HuH-7.5 (cell line): ENCODE results near the gene ART1.
"Not testable (repeated sequence)": the region's sequence is repeated elsewhere in the genome, so short reads cannot be mapped to it uniquely, and the experiment has no call there.

ENCODE experiments used
- DNase-seq: peaks from one replicate; pipeline ENCODE4 v3.0.0; 2011; ENCODE audit warnings: low spot score

The ART1 gene, protein sequence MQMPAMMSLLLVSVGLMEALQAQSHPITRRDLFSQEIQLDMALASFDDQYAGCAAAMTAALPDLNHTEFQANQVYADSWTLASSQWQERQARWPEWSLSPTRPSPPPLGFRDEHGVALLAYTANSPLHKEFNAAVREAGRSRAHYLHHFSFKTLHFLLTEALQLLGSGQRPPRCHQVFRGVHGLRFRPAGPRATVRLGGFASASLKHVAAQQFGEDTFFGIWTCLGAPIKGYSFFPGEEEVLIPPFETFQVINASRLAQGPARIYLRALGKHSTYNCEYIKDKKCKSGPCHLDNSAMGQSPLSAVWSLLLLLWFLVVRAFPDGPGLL

GRCh38 chr11:3644817-3645235 lies at the start of gene ART1:
Gene ART1 (plus strand): TSS chr11:3645128. CDS start chr11:3659214, 14,086 bp downstream.
- DNase-seq, result no peak

DNA sequence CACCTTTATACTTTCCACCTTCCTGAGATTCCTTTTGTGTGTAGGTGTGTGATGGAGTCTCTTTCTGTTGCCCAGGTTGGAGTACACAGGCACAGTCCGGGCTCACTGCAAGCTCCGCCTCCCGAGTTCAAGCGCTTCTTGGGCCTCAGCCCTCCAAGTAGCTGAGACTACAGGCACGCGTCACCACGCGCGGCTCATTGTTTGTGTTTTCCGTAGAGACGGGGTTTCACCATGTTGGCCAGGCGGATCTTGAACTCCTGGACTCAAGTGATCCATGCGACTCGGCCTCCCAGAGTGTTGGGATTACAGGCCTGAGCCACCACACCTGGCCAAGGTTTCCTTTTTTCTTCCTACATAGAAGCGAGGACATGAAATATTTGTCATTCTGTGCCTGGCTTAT lies 47.2 kb upstream of the ART1 start:
- not testable (repeated sequence) for DNase-seq

- DNase-seq, result not testable (repeated sequence)
Observed at GRCh38 chr11:3600201-3600600, 44.7 kb upstream of the ART1 start.

DNA sequence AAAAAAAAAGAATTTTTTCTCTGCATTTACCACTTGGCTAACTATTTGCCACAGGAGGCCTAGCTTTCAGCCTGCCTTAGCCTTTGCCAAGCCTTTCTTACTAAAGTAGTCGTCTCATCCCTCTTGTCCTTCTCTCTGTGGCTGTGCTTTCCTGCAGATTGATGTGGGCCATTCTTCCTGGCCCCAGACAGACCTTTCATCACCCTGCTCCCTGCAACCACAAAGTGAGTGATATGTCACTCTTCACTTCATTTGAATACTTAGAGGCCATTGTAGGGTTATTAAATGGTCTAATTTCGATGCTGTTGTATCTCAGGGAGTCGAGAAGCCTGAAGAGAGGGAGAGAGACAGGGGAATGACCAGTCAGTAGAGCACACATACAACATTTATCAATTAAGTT lies 40.8 kb upstream of the ART1 start:
- no peak for DNase-seq

DNA sequence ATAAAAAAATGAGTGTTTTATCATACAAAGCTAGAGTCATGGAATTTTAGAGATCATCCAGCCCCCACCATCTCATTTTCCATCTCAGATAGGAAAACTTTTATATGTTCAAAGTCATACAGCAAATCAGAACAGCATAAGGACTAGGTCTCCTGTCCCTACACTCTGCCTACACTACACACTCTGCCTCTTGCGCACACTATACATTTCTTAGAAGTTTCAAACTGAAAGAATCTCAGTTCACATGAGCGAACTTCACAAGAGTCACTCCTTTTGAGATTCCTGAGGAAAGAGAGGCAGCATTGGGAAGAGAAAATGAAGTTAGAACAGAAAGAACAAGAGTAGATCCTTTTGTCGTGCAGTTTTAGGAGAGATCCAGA lies 39.7 kb upstream of the ART1 start:
- no peak for DNase-seq

GRCh38 chr11:3605771-3606203 lies 39.1 kb upstream of the ART1 start:
- no peak for DNase-seq

- DNase-seq, result no peak
Observed at GRCh38 chr11:3609416-3610265, 35.3 kb upstream of the ART1 start.

- no peak for DNase-seq
Observed at GRCh38 chr11:3610846-3611245, 34.1 kb upstream of the ART1 start.

DNA sequence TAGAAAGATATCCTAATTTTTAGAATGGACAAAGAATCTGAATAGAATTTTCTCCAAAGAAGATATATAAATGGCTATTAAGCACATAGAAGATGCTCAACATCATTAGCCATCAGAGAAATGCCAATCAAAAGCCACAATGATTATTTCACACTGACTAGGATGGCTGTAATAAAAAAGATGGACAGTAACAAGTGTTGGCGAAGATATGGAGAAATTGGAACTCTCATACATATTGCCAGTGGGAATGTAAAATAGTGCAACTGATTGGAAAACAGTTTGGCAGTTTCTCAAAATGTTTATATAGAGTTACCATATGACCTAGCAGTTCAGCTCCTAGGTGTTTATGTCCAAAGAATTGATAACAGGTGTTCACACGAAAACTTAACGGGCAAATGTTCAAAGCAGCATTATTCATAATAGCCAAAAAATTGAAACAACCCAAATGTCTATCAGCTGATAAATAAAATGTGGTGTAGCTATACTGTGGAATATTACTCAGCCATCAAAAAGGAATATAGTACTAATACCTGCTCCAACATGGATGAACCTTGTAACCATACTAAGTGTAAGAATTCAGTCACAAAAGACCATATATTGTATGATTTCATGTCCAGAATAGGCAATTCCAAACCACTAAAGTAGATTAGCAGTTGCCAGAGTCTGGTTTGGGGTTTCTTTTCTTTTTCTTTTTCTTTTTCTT lies 32.8 kb upstream of the ART1 start:
- no peak for DNase-seq

- no peak for DNase-seq
Observed at GRCh38 chr11:3613998-3614741, 30.8 kb upstream of the ART1 start.

- DNase-seq, result no peak
Observed at GRCh38 chr11:3614742-3615171, 30.2 kb upstream of the ART1 start.

DNA sequence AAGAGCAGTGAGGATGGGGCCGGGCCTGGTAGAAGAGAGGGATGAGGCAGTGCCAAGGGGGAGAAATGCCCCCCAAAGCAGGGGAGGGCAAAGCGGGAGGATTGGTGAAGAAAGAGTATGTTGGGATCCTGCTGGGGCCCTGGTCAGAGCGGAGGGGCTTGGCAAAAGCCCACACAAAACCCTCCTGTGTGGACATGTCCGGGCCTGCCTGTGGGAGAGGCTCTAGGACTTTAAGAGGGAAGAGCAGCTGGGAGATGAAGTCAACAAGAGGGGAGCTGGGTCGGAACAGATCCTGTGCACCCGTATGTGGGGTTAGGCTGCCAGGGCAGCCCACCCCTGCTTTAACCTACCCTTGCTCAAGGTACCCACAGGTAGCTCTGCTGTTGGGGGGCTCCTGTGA lies 28.9 kb upstream of the ART1 start:
- DNase-seq, result no peak

GRCh38 chr11:3616721-3617460 lies 28.0 kb upstream of the ART1 start:
- DNase-seq, result no peak

- no peak for DNase-seq
Observed at GRCh38 chr11:3617990-3618389, 26.9 kb upstream of the ART1 start.

GRCh38 chr11:3622521-3622920 lies 22.4 kb upstream of the ART1 start:
- DNase-seq, result no peak

GRCh38 chr11:3623121-3623520 lies 21.8 kb upstream of the ART1 start:
- no peak for DNase-seq

DNA sequence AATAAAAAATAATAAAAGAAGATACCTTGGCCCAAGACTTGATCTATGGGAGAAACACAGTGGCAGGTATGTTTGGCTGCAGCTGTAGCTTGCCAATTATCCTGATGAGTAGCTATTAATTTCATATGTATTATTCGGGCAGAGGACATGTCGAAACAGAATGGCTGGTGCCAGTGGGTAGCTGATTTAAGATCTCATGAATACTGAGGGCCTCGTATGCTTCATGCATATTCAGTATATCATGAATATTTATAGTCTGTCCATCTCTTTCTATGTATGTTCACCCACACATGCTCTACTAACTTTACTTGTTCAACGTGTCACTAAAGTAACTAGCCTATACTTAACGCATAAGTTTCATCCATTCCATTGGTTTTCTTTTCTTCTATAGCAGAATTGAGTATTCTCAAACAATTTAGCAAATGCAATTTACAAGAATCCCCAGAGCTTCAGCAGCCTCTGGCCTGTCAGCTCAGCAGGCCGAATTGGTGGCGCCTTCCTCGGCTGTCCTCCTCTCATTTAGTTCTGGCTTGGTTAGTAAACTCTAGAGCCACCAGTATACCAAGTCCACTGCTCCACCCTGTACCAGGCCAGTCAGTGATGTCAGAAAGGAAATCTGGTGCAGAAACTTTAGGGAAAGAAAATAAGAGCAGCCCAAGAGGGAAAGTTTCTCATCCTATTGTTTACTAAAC lies 21.0 kb upstream of the ART1 start:
- no peak for DNase-seq

- no peak for DNase-seq
Observed at GRCh38 chr11:3626250-3626960, 18.5 kb upstream of the ART1 start.

DNA sequence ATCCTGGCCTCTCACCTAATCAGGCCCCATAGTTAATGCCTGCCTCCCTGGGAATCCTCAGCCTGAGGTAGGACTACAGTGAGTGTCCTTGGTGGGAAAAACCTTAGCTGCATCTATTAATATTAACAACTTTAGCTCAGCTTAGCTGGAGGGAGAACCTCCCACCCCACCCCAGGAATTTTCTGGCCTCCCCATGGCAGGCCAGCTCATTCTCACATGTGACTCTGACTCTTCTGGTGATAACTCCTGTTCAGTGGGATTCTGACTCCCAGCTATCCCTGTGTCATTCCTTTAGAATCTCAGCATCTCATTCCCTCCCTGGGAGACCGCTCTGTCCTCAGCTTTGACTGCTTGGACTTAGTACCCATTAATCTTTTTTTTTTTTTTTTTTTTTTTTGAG lies 17.6 kb upstream of the ART1 start:
- no peak for DNase-seq

- DNase-seq, result no peak
Observed at GRCh38 chr11:3631331-3631730, 13.6 kb upstream of the ART1 start.
